ENCODE results near the gene ATP8B1.

Gene ATP8B1

DNA sequence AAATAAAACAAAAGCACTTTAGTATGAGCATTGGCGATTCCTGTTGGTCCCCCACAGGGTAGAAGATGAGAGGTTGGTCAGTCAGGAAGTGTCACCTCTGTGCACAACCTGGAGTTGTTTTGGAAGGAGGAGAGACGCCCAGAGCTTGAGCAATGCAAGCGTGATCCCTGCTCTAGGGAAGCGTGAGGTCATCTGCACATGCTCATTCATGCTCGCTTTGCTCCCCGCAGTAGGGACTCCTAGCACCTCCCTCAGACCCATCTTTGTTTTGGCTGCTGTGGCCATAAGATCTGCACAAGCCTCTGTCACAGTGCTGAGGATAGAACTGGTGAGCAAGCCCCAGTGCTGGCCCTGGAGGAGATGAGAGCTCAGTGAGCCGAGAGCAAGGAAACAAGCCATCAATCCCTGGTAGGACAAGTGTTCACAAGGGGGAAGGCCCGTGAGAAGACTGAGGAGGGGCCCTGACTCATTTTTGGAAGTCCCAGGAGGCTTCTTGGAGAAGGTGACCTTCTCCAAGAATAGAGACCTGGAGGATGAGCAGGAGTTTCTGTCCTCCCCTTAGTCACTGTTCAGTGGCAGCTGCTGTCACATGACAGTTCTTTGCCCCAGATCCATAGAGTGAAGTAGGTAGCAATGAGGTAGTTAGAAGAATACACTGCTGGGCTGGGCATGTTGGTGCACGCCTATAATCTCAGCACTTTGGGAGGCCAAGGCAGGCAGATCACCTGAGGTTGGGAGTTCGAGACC is 13.3 kb upstream of the ATP8B1 start:
- DNase-seq: no peak

DNA sequence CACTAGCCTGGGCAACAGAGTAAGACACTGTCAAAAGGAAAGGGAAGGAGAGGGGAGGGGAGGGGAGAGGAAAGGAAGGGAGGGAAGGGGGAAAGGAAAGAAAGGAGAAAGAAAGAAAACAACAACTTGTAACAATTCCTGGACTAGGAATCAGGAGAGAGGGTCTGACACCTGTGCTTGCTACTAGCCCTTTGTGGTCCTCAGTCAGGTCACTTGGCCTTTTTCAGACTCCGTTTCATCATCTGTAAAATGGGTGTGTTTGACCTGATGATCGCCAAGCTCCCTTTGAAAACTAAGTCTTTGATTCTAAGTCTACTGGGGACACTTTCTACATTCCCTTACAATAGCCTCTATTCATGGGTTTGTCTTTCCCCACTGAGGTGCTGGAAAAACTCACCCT is 11.4 kb upstream of the ATP8B1 start:
- no peak for DNase-seq

- DNase-seq: no peak
Measured at GRCh38 chr18:57813245-57813644, 10.1 kb upstream of the ATP8B1 start.

- no peak for DNase-seq
Measured at GRCh38 chr18:57812126-57812477, 9.0 kb upstream of the ATP8B1 start.

- DNase-seq: no peak
Measured at GRCh38 chr18:57811477-57812125, 8.5 kb upstream of the ATP8B1 start.

GRCh38 chr18:57809190-57809589 is 6.1 kb upstream of the ATP8B1 start:
- DNase-seq: no peak

DNA sequence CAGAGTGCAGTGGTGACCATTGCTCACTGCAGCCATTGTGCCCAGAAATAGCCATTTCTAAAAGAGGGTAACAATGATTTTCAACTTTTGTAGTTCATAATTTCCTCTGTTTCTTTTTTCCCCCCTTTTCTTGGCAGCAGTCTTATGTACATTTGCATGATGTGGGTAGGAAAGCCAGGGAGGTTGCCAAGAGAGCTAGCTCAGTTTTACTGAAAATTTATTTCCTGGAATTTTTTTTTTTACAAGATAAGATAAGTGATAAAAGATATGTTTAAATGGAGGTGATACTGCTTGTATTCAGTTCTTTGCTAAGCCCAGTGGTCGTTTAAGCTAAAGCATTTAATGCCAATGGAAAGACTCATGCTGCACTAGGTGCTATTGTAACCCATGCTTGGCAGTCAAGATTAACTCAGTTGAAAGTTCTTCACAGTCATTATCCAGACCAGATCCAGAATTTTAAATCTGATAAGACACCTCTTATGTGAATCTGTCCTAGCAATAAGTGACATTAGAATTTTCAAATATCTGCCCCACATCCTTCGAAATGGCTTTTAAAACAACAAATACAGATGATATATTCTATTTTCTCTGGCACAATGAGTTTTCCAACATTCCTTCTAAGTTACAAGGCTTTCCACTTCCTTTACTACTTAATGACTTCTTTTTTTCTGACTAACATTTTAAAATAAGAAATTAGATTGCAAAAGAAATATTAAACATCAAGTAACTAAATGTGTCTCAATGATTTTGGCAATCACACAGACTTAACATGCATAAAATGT is 4.4 kb upstream of the ATP8B1 start:
- no peak for DNase-seq

DNA sequence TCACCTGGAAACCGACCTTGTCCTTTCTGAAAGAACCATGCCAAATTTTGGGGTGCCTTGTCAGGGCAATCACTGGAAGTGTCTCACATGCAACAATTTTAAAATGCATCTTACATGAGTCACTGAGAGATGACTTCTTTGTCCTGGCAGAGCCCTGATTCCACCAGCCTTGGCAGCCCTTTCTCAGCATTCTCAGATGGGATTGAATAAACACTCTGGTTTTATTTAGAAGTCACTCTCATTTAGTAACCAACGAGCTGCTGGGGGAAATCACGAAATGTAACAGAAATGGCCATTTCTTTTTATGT is 3.8 kb upstream of the ATP8B1 start:
- DNase-seq: no peak

GRCh38 chr18:57806201-57806977 is 3.3 kb upstream of the ATP8B1 start:
- DNase-seq: no peak

- DNase-seq: no peak
Measured at GRCh38 chr18:57805117-57805516, 2.0 kb upstream of the ATP8B1 start.

GRCh38 chr18:57804557-57804956 is 1.4 kb upstream of the ATP8B1 start:
- DNase-seq: no peak

DNA sequence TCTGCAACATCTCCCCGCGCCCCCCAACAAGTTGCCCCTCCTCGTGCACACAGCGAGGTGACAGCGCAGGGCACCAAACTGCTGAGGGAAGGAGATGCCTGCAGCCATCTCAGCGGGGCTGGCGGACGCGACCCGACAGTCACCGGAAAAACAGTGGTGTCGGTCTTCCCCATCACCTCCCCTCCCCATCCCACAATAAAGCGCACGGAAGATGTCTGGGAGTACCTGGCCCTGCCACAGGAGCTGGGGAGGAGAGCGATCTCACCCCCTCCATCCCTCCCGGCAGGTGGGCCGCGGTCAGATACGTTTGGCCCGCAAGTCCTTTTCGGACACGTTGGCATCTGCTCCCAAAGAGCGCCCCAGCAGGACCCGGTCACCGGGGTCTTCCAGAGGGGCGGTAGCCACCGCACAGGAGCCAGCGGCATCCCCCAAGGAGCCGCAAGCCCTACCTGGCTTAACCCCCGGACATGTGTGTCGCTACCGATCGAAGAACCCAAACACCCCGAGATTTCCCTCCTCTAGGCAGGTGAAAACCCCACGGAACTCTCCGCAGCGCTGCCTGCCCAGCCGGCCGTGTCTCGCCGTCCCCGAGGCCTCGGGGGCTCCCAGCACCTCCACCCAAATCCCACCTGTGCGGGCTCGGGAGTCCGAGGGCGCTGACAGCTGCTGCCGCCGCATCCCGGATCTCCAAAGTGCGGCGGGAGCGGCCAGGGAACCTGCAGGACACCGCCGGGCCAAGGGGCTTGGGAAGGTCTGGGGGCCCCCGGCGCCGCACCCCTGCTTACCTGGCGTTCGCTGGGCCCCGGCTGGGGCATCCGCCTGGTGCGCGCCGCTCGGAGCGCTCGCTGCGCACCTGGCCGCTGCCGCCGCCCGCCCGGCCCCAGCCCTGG is 657 bp downstream of the ATP8B1 start:
- DNase-seq: no peak

DNA sequence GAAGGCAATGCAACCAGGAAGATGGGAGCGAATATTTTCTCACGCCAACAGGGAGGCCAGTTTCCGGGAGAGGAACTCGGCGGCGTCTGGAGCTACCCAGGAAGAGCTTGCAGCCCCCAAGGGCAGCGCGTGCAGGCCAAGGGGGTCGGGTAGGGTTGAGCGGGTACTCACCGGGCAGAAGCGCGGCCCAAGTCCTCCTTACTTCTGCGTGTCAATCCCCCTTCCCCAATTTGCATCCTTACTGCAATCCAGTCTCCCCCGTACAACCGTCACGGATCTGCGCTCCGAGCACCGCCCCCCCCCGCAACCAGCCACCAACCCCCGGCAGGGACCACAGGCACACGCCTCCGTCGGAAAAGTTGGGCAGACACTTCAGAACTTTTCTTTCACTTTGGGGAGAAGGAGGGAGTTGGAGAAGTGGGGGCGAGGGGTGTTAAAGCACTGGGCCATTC is 1.3 kb downstream of the ATP8B1 start:
- DNase-seq: no peak

DNA sequence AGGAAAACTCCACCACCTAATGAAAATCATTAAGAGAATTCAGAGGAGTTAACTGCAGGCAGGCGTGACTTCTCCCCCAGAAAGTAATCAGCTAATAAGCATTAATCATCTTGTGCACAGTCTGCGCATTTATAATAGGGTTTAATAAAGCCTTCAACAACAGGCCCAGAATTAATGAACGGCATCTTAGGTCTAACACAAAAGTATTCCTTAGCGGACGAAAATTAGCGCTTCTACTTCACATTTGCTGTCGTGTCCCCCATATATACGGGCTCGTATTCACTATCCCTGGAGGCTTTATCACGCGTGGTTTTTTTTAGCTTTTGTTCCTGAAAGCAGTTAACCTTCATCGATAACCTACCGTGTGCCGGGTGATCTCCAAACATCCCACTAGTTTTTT is 1.8 kb downstream of the ATP8B1 start:
- no peak for DNase-seq

- DNase-seq: no peak
Measured at GRCh38 chr18:57798713-57799373, 4.3 kb downstream of the ATP8B1 start.

- DNase-seq: no peak
Measured at GRCh38 chr18:57797209-57797651, 5.9 kb downstream of the ATP8B1 start.

DNA sequence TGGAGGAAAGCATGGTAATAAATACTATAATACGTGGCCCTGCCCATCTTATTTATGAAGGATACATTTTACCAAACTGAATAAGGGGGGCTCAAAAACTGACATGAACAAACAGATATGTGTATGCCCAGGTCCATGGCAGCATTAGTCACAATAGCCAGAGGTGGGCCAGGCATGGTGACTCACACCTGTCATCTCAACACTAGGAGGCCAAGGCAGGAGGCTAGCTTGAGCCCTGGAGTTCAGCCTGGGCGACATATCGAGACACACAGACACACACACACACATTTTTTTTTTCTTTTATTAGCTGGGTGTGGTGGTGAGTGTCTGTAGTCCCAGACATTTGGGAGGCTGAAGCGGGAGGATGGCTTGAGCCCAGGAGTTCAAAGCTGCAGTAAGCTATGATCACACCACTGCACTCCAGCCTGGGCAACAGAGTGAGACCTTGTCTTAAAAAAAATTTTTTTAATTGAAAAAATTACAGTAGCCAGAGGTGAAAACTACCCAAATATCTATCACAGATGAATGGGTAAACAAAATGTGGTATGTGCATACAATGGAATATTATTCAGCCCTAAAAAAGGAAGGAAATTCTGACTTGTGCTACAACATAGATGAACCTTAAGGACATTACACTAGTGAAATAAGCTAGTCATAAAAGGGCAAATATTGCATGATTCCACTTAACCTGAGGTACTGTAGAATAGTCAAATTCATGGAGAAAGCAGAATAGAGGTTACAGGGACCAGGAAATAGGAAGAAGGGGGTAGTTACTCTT is 8.0 kb downstream of the ATP8B1 start:
- no peak for DNase-seq

GRCh38 chr18:57793302-57793986 is 9.7 kb downstream of the ATP8B1 start:
- no peak for DNase-seq

GRCh38 chr18:57792631-57793301 is 10.3 kb downstream of the ATP8B1 start:
- no peak for DNase-seq

- DNase-seq: no peak
Measured at GRCh38 chr18:57791911-57792310, 11.2 kb downstream of the ATP8B1 start.

Data from activated gamma-delta T cell (primary cell).